HG03139 (cell line): Measurements from ENCODE around the gene CEP112.
"Not testable (repeated sequence)": the region's sequence is repeated elsewhere in the genome, so short reads cannot be mapped to it uniquely, and the experiment has no call there.

Experiments used
- ATAC-seq: cut with Tn5 transposase; IDR thresholded peaks from one replicate; pipeline ENCODE4 v1.9.1; 2021; ENCODE audit not compliant: unreplicated experiment

The CEP112 gene

DNA sequence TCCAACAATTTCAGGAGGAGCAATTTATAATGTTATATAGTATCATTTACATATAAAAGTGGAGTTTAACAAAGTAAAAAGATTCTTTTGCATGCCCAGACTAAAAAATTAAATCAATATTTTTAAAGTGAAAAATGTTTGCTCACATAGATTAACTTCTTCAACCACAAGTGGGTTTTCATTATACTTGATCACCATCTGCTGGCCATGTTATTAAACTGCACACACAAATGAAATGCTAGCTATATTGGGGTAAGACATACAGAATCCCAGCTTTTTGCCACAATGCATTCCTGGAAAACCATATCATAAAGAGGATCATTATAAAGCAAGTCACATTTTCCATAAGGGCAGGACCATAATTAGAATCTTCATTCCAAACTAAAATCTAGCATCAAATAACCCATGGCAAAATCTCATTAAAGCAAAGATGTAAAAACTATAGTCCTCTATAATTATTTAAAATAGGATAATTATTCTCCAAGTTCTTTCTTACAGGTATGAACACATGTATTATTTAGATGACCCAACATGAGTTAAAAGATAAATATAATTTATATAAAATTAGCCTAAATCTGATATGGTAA, 26.3 kb downstream of the CEP112 start:
- no peak for ATAC-seq

DNA sequence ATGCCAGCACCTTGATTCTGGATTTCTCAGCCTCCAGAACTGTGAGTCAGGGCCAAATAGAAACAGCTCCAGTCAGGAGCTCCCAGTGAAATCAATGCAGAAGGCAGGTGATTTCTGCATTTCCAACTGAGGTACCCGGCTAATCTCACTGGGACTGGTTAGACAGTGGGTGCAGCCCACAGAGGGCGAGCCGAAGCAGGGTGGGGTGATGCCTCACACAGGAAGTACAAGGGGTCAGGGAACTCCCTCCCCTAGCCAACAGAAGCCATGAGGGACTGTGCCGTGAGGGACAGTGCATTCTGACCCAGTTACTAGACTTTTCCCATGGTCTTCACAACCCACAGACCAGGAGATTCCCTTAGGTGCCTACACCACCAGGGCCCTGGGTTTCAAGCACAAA, 36.9 kb downstream of the CEP112 start:
- not testable (repeated sequence) for ATAC-seq

DNA sequence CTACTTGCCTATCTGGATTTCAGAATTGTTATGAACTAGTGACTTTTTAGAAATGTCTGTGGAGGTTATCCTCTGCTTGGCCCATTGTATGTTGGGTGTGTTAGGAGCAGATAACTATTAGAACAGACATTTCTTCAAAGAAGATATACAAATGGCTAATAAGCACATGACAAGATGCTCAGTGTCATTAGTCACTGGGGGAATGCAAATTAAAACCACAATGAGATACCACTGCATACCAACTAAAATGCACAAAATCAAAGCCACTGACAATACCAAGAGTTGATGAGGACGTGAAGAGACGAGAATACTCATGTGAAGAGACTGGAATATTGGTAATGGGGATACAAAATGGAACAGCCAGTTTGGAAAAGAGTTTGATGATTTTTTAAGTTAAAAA, 39.2 kb downstream of the CEP112 start:
- ATAC-seq, result no peak

DNA sequence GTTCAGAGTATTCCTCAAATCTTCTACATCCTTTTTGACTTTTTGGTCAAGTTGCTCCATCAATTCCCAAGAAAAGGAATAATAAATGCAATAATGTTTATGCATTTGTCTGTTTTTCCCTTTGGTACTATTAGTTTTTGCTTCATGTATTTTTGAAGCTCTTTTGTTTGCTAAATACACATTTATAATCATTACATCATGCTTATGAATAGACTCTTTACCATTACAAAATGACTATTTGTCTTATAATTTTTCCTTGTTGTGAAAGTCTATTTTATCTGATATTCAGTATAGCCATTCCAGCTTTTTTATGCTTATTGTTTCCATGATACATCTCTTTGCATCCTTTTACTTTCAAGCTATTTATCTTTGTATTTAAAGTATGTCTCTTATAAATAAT, 41.2 kb downstream of the CEP112 start:
- ATAC-seq, result no peak

DNA sequence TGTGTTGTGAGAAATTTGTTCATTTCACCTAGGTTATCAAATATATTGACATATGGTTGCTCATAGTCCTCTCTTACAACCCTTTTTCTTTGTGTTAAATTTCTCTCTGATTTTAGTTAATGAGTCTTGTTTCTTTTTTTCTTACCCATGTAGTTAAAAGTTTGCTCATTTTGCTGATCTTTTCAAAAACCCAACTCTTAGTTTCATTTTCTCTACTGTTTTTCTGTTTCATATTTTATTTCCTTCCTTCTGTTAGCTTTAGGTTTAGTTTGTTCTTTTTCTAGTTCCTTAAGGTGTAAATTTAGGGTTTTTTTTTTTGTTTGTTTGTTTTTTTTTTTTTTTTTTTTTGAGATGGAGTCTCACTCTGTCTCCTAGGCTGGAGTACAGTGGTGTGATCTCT, 42.4 kb downstream of the CEP112 start:
- no peak for ATAC-seq

DNA sequence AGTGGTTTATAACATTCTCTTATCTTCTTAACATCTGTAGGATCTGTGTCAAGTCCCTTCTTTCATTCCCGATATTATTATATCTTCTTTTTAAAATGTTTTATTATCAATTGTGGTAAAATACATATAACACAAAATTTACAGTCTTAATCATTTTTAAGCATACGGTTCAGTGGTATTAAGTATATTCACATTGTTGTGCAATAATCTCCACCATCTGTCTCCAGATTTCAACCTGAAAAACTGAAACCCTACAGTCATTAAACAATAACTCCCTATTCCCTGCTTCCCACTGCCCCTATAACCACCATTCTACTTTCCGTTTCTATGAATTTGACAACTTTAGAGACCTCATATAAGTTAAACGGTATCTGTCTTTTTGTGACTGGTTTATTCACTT, 45.5 kb downstream of the CEP112 start:
- no peak for ATAC-seq

DNA sequence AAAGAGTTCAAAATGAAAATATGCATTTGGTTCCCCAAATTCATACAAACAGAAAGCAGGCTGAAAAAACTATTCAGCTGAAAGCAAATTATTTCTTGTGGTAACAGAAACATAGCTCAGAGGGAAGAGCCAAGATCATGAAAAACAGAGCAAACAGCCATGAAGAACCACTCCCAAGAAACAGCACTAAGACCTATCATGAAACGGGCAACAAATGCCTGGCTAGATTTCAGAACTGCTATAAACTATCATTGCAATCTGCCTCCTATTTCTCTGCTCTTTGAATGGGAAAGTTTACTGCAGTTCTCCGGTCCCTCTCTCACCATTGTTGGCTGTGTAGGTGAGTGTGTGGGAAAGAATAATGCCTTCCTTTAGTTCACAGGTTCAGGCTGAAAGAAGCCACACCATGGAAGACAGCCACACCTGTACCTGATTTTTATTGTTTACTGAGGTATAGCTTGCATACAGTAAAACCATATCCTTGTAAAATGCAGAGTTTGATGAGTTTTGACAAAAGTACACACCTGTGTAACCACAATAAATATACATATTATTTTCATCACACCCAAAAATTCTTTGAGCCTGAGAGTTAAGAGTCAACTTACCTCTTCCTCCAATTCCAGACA, 48.2 kb downstream of the CEP112 start:
- ATAC-seq, result no peak

DNA sequence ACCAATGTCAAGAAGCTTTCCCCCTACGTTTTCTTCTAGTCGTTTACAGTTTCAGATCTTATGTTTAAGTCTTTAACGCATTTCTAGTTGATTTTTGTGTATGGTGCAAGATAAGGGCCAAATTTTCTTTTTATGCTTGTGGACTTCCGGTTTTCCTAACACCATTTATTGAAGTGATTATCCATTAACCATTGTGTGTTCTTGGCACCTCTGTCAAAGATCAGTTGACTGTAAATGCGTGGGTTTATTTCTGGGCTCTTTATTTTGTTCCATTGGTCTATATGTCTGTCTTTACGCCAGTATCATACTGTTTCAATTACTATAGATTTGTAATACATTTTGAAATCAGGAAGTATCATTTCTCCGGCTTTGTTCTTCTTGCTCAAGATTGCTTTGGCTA, 49.5 kb downstream of the CEP112 start:
- no peak for ATAC-seq

DNA sequence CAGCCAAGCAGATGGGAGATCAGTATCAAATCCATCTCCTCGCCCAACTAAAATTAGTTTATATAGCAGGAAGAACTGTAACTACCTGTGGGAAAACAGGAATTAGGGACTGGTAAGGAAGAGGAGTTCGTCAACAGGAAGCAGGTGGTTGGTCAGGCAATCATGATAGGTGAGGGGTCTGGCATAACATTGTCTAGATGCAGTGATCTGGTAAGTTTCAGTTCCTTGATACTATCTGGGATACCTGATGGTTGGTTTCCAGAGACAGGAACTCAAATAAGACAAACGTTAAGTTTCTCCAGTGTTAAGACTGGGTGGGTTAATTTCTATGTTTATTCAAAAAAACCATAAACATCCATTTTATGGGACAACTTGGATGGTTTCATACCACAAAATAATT, 53.8 kb downstream of the CEP112 start:
- ATAC-seq, result no peak

DNA sequence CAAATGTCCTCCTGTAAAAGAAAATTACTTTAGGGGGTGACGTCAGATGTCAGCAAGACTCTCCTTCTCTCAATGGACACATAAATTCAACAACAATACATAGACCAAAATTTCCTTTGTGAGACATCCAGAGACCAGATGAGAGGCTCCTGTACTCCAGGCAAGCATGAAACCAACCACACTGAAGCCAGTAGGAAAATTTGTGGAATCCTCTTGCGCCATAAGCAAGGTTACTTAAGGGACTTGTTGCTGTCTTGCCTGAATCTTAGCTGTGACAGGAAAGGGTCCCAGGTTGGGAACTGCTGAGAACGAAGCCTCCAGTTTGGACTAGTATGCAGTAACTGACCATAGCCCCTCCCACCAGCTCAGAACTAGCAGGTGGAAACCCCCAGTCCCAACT, 56.0 kb downstream of the CEP112 start:
- ATAC-seq, result no peak

DNA sequence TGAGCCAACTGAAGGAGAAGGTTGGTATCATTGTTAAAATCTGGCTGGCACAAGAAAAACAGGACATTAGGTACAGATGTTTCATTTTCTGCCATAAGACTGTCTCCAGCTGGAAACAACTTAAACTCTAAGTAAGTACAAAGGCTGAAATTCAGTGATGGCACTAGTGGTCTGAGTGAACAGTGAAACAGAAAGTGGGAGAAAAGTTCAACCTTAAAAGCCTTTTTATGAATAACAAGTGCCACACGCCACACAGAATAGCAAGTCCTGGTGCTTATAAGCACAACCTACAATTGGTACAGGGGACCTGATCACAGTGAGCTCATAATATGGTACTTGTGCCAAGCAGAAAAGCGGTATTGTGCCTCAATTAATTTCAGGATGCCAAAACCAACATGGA, 56.7 kb downstream of the CEP112 start:
- no peak for ATAC-seq

DNA sequence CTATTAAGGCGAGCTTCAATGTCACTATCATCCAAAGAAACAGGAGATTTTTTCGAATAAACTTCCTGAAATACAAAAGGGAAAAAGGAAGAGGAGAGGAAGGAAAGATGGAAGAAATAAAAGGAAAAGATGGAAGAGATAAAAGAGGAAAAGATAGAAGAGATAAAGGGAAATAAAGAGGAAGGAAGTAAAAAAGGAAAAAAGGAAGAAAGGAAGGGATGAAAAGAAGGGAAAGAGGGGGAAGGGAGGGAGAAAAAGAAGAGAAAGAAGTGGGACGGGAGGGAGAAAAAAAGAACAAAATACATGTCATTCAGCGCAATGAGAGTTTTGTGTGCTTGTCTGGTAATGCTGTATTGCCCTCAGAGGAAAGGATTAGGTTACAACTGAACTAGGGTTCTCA, 62.2 kb downstream of the CEP112 start:
- no peak for ATAC-seq

DNA sequence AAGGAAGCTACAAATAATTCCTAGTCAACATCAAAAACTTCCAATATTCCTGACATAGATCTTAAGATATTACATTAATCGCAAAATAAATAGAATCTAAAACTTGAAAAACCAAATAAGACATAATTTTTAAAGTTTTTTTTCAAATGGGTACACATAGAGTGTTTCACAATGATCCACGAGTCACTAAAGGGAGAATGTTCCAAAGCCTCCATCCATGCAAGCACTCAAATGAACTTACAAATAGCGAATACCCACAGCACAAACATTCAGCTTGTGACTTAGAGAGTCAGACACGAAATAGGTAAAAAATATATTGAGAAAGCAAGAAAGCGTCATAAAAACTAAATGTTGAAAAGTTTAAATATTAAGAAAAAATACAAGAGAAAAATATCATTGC, 65.7 kb downstream of the CEP112 start:
- no peak for ATAC-seq

DNA sequence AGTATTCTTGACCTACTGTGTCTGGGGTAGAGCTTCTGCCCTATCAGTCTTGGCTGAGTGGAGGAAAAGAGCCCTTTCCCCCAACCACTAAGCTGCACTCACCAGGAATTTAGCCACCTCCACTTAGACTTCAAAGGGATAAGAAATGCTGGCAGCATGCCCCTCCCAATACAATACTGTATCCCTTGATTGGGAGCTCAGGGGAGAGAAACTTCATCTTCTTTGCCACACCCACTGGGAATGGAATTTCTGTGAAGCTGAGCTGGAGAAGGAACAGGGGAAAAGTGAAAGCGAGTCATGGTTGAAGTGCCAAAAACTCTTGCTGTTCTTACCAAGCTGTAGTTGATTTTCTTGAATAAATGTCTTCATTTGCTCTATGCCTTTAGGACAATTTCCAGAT, 68.8 kb downstream of the CEP112 start:
- ATAC-seq, result no peak

DNA sequence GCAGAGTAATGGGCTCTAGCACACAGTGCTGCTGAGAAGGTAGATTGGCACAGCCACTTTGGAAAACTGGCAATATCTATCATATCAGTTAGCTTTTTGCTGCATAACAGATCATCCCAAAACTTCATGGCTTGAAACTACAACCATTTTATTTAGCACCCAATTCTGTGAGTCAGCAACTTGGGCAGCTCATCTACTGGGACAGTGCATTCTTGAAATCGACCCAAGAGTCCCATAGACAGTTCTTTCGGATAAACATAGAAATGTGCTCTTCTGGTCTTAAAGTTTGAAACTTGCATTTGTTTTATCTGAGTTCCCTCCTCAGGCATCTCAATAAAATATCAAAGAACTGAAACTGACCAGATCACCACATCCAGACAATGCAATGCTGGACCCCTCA, 76.7 kb downstream of the CEP112 start:
- no peak for ATAC-seq

DNA sequence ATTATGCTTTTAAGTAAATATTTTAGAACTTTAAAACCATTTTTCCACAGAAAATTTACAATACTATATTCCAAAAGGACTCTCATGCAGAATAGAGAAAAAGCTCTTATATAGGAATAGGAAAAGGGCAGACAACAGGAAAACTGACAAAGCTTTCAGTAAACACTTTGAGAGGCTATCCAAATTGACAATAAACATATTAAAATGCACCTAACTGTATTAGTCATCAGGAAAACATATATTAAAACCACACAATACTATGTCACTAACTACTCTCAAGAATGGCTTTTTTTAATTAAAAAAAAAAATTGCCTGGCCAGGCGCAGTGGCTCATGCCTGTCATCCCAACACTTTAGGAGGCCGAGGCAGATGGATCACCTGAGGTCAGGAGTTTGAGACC, 77.3 kb downstream of the CEP112 start:
- no peak for ATAC-seq

DNA sequence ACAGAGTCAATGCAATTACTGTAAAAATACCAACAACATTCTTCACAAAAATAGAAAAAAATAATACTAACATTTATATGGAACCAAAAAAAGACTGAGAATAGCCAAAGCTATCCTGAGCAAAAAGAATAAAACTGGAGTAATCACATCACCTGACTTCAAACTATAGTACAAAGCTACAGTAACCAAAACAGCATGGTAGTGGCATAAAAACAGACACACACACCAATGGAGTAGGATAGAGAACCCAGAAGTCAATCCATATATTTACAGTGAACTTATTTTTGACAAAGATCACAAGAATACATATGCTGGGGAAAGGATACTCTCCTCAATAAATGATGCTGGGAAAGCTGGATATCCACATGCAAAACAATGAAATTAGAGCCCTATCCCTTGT, 84.2 kb downstream of the CEP112 start:
- no peak for ATAC-seq

DNA sequence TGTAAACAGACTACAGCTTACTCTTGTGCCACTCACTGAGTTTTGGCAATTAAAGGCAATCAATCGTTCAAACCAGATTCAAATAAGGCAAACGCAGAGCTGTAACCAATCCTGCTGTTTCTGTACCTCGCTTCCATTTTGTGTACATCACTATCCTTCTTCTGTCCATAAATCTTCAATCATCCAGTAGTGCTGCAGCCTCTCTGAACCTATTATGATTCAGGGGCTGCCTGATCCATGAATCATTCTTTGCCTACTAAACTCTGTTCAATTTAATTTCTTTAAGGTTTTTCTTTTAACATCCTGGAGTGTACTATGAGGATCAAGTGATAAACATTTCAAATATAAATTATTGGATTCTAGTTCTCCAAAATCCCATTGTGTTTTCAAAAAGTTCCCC, 93.9 kb downstream of the CEP112 start:
- ATAC-seq, result no peak

DNA sequence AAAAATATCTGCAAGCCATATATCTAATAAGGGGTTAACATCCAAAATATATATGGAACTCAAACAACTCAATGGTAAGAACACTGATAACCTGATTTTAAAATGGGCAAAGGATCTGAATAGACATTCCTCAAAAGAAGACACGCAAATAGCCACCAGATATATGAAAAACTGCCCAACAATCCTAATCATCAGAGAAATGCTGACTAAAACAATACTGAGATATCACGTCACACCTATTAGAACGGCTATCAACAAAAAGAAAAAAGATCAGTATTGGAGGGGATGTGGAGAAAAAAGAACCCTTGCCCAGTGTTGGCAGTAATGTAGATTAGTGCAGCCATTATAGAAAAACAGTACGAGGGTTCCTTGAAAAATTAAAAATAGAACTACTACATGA, 97.2 kb downstream of the CEP112 start:
- ATAC-seq, result no peak

DNA sequence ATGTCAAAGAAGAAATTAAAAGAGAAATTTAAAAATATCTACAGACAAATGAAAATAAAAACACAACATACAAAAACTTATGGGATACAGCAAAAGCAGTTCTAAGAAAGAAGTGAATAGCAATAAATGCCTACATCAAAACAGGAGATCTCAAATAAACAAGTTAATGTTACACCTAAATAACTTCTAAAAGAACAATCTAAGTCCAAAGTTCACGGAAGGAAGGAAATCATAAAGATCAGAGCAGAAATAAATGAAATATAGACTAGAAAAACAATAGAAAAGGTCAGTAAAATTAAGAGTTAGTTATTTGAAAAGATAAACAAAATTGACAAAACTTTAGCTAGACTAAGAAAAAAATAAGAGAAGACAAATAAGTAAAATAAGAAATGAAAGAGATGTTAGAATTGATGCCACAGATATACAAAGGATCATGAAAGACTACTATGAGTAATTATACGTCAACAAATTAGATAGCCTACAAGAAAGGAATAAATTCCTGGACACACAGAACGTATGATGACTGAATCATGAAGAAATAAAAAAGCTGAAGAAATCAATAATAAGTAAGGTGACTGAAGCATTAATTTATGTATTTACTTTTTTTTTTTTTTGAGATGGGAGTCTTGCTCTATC, 100.4 kb downstream of the CEP112 start:
- no peak for ATAC-seq

DNA sequence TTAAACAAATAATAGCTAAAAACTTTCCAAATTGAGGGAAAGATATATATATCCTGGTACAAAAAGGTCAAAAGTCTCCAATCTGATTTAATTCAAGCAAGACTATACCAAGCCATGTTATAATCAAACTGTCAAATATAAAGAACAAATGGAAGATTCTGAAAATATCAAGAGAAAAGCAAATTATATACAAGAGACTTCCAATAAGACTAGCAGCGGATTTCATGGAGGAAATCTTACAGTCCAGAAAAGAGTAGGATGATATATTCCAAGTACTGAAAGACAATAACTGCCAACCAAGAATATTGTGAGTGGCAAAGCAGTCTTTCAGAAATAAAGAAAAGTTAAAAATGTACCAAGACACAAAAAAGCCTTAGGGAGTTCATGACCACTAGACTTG, 102.2 kb downstream of the CEP112 start:
- no peak for ATAC-seq

DNA sequence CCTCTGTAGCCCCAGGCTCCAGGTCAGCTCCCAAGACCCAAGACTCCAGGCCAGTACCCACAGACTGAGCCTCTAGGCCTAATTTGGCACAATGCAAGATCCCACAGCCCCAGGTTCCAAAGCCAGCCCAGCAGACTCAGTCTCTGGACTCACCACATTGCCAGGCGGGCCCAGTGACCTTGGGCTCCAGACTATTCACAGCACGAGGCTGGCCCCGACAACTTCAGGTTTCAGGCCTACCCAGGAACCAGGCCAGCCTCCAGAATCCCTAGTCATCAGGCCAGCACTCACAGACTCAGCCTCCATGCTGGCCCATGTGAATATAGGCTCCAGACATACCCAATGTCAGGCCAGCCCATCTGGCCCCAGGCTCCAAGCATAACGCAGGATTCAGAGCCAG, 103.8 kb downstream of the CEP112 start:
- no peak for ATAC-seq

DNA sequence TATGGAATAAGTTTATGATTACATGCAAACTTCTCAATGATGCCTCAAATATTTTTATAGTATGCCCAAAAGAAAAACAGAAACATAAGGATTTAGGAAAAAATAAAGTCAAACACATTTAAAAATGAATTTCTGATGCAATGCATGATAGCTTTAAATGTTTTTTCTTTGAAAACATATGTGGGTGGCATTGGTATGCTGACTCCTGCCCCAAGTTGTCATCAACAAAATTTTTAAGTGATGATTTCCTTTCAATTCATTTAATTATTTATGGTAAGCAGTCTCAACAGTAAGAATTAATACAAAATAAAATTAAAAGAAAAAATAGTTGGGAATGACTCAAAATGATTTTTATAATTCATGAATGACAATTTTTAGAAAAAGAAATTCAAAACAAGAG, 104.9 kb downstream of the CEP112 start:
- no peak for ATAC-seq
